K562 (cell line): ENCODE results near the gene EFCAB3.
"Not testable (repeated sequence)": the region's sequence is repeated elsewhere in the genome, so short reads cannot be mapped to it uniquely, and the experiment has no call there.

Experiments
- NFATC3 ChIP-seq: fragments of 450-650 bp; IDR thresholded peaks from 2 replicates; pipeline ENCODE4 v1.6.1; 2017; ENCODE audit warnings: mild to moderate bottlenecking
- ZNF449 ChIP-seq: fragments of 250-450 bp; sonication (Bioruptor Pico); IDR thresholded peaks from 2 replicates; pipeline ENCODE4 v1.8.0; 2022; ENCODE audit warnings: moderate library complexity, mild to moderate bottlenecking, inconsistent platforms

- not testable (repeated sequence) for TF ChIP-seq ZNF449 (CRISPR knock-in tag); NFATC3
These were observed 71.8 kb downstream of the EFCAB3 start for GRCh38 chr17:62452195-62452594.
